Kidney epithelial cell (primary cell): ENCODE data around the gene MLANA. TPM values are rescaled to one million over a fixed set of nuclear protein-coding genes. Genes with fewer than 3 reads are reported as not detected.

ENCODE experiments used
- DNase-seq: peaks from one replicate; pipeline ENCODE4 v3.0.0-alpha.2; 2010; ENCODE audit warnings: low read depth
- H3K27me3 ChIP-seq: 2 replicates; pipeline ENCODE4 v1.6.0; 2011; ENCODE audit warnings: low read length; ENCODE audit not compliant: control insufficient read depth, insufficient read depth
- H3K36me3 ChIP-seq: 2 replicates; pipeline ENCODE4 v1.5.1; 2011; ENCODE audit warnings: low read length; ENCODE audit not compliant: control insufficient read depth, insufficient read depth
- H3K4me3 ChIP-seq: 2 replicates; pipeline ENCODE4 v1.5.1; 2011; ENCODE audit warnings: low read depth, mild to moderate bottlenecking, control low read depth, low read length
- total RNA-seq: library from RNA; depleted of rRNA; stranded (reverse); fragments of >200 nt; gene quantifications from 2 replicates; pipeline ENCODE4 v1.2.3, GENCODE V29; 2015
- TF ChIP-seq, protein P1 (sequence below): IDR thresholded peaks from 2 replicates; pipeline ENCODE4 v1.5.1; 2011; ENCODE audit warnings: mild to moderate bottlenecking, moderate library complexity, low read length, control low read depth, inconsistent platforms; ENCODE audit not compliant: insufficient read depth, poor library complexity, severe bottlenecking

The MLANA gene
- total RNA-seq, 1 donor from 2014 or later: not detected

DNA sequence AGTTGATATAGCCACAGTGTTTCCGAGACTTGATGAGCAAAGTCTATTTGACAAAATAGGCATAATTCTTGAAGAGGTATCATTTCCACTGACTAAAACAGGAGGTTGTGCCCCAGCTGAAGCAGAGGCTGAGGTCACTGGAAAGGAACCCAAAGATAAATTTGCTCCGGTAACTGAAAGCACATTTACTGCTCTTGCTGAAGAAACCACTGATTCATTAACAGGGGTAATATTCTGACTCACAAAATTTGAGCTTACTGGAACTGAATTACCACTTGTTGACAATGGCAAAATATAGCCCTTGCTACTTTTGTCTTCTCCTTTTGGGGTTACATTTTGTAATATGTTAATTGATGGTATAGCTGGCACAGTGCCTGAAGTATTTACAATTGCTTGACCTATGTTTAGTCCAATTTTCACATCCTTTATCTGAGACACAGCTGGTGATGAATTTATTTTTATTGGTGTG is 30.2 kb downstream of the MLANA start:
- H3K36me3 ChIP-seq: no peaks in the 10 kb centered on the region
- no peak for DNase-seq
- H3K4me3 ChIP-seq: no peak overlapping the region
- TF ChIP-seq, protein P1, sequence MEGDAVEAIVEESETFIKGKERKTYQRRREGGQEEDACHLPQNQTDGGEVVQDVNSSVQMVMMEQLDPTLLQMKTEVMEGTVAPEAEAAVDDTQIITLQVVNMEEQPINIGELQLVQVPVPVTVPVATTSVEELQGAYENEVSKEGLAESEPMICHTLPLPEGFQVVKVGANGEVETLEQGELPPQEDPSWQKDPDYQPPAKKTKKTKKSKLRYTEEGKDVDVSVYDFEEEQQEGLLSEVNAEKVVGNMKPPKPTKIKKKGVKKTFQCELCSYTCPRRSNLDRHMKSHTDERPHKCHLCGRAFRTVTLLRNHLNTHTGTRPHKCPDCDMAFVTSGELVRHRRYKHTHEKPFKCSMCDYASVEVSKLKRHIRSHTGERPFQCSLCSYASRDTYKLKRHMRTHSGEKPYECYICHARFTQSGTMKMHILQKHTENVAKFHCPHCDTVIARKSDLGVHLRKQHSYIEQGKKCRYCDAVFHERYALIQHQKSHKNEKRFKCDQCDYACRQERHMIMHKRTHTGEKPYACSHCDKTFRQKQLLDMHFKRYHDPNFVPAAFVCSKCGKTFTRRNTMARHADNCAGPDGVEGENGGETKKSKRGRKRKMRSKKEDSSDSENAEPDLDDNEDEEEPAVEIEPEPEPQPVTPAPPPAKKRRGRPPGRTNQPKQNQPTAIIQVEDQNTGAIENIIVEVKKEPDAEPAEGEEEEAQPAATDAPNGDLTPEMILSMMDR: no peak
- no peaks in the 10 kb centered on the region for H3K27me3 ChIP-seq

DNA sequence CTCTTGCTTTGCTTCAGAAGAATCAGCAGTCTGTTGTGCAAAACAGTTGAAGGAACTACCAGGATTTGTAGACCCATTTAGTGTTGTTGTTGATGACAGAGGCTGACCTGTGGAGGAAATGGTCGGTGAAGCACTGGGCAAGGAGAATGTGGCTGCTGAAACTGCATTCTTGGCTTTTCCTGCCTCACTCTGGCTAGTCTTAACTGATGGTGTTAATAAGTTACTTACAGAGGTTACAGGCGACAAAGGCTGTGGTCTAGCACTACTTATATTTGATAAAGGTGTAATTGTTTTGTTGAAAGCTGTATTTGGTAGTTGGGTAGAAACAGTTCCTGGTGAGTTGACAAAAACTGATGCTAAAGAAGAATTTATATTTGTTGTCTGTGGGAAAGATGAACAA is 31.5 kb downstream of the MLANA start:
- TF ChIP-seq, protein P1: no peak
- H3K27me3 ChIP-seq: no peaks in the 10 kb centered on the region
- no peaks in the 10 kb centered on the region for H3K36me3 ChIP-seq
- no peak overlapping the region for H3K4me3 ChIP-seq
- DNase-seq: peak; percentile 21

DNA sequence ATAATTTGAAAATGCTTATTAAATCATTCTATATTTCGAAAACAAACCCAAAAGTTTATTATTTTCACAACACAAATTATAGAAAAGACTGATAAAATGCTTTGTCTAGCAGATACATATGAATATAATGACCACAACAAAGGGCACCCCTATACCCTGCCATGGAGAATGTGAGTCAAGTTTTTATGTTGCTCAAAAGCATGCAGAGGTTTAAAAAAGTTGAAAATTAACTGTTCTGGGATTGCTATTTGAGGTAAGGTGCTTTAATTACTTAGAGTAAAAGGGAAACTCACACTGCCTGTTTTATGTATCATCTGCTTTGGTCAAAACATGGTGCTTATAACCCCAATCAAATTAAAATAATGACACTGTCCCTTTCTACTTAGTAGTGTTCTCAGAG is 41.0 kb downstream of the MLANA start:
- TF ChIP-seq, protein P1: no peak
- Histone ChIP-seq H3K27me3 (no peaks in the 10 kb centered on the region), H3K4me3 (no peak overlapping the region), H3K36me3 (no peaks in the 10 kb centered on the region)
- no peak for DNase-seq

- no peaks in the 10 kb centered on the region for H3K27me3 ChIP-seq
- H3K4me3 ChIP-seq: no peak overlapping the region
- TF ChIP-seq, protein P1: no peak
- H3K36me3 ChIP-seq: no peaks in the 10 kb centered on the region
- DNase-seq: no peak
These were observed 47.8 kb downstream of the MLANA start for GRCh38 chr9:5938449-5938848.

DNA sequence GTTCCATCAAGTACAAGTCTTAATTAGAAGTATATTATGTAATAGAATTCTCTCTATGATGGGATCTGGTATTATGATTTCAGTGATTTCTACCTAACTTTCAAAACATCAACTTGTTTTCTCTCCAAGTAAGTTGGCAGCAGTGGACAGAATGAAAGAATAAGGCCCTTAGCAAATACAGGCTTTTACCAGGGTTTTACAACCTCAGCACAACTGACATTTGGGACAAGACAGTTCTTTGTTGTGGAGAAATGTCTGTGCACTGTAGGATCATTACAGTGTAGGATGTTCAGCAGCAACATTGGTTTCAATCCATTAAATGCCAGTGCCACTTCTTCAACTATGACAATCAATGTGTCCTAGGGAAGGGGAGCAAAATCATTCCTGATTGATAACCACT is 48.8 kb downstream of the MLANA start:
- H3K27me3 ChIP-seq: no peaks in the 10 kb centered on the region
- no peaks in the 10 kb centered on the region for H3K36me3 ChIP-seq
- TF ChIP-seq, protein P1: no peak
- DNase-seq: no peak
- H3K4me3 ChIP-seq: no peak overlapping the region

GRCh38 chr9:5941214-5941613 is 50.5 kb downstream of the MLANA start:
- no peaks in the 10 kb centered on the region for H3K27me3 ChIP-seq
- TF ChIP-seq, protein P1: no peak
- no peaks in the 10 kb centered on the region for H3K36me3 ChIP-seq
- no peak overlapping the region for H3K4me3 ChIP-seq
- DNase-seq: no peak
